Stimulated activated CD8-positive, alpha-beta memory T cell treated with anti-CD3 and anti-CD28 coated beads, Interleukin-15, amount 100 ng/mL, for 24 hours (primary cell): ENCODE data around the gene SPECC1L.

Experiments used
- DNase-seq: peaks from one replicate; pipeline ENCODE4 v3.0.0-alpha.2; 2020; ENCODE audit warnings: low read depth

Gene SPECC1L

DNA sequence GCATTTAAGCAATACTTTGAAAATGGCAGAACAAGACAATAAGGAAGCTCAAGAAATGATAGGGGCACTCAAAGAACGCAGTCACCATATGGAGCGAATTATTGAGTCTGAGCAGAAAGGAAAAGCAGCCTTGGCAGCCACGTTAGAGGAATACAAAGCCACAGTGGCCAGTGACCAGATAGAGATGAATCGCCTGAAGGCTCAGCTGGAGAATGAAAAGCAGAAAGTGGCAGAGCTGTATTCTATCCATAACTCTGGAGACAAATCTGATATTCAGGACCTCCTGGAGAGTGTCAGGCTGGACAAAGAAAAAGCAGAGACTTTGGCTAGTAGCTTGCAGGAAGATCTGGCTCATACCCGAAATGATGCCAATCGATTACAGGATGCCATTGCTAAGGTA, 51.9 kb downstream of the SPECC1L start:
- no peak for DNase-seq

DNA sequence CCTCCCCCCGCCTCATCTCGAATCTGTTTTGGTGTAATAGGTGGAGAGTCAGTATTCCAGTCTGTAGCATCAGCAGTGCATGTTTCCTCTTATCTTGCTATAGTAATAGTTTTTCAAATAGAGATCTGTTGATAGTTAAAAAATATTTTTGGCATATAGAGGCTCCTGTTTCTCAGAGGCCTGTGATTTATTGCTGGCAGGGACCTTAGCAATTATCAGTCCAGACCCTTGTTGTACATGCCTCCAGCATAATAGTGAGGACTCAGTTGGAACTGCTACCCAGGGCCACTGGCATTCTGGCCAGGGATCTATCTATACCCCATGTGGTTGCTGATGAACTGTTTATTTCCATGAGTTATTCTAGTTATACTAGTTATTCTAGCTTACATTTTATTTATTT, 52.6 kb downstream of the SPECC1L start:
- no peak for DNase-seq

DNA sequence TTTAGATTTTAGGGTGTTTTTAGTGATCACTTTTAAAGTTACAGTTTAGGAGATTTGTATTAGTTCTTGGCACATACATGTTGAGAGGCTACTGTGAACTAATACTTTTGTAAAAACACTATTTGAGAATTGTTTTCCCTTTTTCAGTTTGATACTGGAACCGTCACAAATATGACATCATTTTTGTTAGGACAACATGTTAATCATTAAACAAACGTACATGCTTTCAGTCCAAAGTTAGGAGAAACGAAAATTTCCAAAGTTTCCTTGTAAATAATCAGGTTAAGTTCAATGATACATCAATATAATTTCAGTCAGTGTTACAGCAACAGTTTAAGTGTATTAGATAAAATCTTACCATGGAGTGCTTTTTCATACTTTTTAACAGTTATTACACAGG, 53.1 kb downstream of the SPECC1L start:
- no peak for DNase-seq

DNA sequence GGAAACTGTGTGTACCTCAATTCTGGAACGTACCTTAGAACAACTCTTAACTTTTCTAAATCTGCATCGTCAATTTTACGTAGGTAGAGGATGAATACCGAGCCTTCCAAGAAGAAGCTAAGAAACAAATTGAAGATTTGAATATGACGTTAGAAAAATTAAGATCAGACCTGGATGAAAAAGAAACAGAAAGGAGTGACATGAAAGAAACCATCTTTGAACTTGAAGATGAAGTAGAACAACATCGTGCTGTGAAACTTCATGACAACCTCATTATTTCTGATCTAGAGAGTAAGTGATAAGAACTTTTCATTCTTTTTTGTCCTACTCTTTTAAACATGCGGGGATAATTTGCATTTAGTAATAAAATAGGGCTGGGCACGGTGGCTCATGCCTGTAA, 53.5 kb downstream of the SPECC1L start:
- DNase-seq = no peak

DNA sequence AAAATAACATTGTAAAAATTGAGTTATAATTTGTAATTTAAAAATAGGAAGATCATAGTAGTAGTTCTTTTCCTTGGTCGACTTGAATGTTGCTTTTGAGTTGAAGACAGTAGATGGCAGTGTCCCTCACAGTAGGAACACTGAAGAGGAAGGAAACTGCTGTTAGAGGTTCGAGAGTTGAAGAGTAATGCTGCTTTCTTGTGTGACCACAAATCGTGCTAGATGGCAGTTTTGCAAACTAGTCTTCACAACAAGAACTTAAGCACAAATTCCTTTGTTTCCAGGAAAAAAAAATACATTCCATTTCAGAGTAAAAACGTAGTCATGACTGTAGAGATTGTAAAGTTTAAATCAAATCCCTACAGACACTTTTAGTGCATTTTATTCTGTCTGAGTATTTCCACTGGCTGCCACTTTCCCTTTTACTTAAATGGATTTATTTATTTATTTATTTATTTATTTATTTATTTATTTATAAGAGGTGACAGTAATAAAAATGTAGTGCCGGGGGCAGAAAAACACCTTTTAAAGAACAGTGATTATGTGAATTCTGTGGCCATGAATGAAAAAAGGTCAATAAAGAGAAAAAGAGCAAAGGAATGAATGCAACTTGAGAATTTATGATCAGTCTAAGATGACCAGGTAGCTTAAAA, 54.6 kb downstream of the SPECC1L start:
- no peak for DNase-seq

DNA sequence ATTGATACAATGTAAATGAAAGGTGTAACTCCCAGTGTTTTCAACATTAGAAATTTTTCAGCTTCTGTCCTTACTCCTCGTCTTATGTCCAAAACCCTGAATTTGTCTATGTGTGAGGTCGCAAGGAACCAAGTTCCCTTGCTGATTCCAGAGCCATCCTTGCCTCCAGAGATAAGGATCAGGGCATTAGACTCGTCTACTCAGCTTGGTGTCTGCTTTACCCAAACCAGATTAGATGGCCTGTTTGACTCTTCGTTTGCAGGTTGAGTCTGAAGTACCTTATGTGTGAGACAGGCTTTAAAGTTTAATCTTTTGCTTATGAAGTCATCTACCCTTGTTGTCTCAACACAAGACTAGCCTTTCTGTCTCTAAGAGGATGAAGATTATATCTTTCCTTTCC, 55.6 kb downstream of the SPECC1L start:
- DNase-seq = no peak

DNA sequence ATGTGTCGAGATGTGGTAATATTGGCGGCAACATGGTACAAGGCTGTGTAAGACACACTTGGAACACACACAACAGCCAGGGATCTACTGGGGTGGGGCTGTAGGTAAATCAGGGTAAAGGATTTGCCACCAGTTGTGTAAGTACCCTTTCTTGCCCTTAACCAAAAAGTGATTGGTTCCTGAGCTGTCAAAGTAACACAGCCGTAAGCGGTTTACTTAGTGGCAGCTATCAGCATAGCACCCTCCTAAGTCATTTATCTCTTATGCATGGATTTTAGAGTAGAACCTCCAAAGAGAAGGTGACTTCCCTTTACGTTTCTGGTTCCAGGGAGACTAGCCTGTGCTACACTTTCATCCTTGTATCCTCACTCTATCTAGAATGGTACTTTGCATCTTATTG, 57.2 kb downstream of the SPECC1L start:
- no peak for DNase-seq

DNA sequence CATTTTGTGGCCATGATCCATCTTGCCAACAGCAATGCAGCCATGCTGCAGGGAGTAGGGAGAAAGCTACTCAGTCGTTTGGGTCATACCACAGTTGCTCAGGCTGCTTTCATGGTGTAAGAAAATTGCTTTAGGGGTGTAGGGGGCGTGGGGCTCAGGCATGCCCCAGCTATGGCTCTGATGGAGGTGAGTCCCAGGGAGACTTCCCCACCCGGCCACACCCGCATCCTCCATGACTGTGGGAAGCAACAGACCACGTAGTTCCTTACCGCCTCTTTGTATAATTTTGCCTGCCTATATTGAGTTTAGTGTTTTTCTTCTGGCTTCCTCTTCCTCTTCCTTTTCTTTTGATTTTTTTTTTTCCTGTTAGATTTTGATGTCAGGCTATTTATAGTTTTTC, 58.8 kb downstream of the SPECC1L start:
- DNase-seq = no peak

DNA sequence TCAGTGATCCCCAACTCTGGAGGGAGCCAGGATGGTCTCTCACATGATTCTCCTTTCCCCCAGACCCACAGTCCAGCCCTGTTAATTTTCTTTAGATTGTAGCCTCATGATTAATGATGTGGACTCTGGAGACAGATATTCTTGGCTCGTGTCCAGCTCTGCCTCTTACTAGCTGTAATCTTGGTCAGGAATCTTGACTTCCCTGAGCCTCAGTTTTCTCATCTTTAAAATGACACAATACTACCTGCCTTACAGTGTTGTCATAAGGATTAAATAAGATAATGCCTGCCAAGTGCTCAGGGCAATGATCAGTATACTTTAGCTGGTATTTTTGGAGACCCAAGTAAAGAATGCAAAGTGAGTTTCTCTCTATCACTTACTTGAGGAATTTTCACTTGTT, 60.0 kb downstream of the SPECC1L start:
- DNase-seq = no peak

DNA sequence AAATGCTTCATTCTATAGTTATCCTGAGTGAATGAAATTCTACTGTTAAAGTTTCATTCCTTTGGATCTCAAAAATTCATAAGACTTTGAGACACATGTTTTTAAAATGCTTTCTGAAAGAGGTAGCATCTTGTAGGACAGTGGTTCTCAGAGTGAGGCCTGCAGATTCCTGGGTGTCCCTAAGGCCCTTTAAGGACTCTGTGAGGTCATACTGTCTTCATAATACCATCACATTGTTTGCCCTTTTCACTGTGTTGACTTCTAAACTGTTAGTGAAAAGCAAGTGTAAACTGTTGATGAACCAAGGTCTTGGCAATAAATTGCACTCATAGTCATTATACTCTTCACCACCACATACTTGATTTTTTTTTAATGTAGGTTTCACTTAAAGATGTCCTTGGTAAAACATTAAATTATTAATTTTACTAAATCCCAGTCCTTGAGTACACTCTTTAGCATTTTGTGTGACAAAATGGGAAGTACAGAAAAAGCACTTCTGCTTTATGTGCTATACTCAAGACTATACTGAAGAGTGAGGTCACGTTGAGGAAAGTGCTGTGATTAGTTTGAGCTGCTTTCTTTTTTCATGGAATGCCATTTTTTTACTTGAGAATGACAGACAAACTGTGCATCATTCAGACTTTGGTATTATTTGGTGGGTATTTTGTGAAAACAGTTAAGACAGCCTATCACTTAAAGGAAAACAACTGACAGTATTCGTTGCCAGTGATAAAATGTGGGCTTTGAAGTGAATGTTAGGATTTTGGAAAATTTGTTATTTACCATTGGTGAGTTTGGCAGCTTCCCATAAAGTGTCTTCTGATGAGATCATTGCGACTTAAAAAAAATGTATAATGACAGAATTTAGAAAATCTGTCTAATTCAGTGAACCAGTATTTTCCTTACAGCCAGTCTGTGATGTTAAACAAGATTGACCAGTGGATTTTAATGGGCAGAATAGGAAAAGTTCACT, 61.1 kb downstream of the SPECC1L start:
- DNase-seq = no peak

DNA sequence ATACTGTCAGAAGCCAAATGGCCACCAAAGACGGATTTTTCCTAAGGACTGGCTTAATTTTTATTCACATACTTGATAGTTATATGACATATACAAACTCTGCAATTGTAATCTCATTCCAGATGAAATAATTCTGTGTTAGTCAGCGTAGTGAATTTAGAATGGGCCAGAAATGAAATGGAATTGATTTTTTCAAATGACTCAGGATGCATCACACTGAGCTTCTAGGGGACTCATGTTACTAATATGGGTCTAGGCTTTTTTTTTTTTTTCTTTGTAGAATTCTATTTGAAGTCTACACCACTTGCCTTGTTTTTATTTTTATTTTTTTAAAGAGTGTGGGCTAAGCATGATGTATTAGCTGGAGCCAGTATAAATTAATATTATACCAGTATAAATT, 62.7 kb downstream of the SPECC1L start:
- DNase-seq = no peak

DNA sequence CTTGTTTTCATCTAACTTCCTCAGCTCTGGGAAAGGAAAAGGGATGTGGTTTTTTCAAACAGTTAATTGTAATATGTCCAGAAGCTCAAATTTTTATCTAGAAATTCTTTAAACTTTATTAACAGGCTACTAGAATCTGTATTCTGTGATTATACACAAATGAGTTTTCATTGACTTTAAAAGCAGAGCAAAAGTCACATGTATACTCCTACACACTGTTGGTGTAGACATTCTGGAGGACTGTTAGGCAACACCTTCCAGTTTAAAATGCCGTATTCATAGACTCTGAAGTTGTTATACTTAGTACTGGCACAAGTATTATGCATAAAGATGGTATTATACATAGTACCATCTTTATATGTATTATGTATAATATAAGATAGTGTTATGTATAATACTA, 64.9 kb downstream of the SPECC1L start:
- DNase-seq = no peak

DNA sequence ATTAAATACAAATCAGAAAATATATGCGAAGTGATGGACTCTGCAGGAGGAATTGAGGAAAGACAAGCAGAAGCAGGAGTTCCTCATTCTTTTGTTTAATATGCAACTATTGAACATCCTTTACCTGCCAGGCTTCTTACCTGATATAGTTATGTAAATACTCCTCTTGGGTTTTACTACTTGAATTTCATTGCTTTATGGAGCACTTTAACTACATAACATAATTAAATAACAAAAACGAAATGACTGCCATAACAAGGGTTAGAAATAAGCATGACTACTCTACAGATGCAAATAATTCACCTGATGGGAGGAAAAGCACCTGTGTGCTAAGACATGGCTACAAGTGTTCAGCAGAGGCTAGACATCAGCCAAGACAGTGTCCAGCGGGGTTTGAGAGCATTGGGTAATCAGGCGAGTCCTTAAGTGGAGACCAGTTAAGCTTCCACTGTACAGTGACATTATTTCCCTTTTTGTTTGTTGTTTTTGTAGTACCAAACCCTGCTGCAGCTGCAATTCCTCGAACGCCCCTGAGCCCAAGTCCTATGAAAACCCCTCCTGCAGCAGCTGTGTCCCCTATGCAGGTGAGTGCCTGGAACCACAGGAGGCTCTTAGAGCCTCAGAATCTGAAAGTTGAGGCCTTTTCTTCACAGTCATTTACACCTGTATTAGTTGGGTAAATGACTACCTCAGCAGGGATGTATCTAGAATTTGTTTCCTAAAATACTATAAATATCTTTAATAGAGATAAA, 67.4 kb downstream of the SPECC1L start:
- no peak for DNase-seq

DNA sequence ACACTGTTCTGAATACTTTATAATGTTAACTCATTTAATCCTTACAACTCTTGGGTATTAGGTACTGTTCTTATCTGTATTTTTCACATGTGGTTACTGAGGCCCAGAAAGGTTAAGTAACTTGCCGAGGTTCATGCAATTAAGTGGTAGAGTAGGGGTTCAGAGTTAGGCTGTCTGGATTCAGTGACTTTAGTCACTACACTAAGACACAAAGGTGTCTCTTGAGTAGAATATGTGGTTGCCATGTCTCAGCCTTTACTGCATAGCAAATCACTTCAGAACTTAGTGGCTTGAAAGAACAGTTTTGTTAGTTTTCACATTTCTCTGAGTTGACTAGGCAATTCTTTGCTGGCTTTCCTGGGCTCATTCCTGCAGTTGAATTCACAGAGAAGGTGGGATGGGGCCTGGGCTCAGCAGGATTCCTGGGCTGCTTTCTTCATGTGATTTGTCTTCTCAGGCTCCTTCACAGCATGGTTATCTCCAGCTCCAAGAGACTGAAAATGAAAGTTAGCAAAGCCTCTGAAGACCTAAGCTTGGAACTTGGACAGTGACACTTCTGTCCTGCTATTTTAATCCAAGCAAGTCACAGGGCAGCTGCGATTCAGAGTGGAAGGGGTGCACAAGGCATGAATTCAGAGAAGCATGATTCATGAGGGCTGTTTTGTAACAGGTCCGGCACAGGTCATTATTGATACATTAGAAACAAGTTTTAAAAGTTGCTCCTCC, 68.3 kb downstream of the SPECC1L start:
- no peak for DNase-seq

DNA sequence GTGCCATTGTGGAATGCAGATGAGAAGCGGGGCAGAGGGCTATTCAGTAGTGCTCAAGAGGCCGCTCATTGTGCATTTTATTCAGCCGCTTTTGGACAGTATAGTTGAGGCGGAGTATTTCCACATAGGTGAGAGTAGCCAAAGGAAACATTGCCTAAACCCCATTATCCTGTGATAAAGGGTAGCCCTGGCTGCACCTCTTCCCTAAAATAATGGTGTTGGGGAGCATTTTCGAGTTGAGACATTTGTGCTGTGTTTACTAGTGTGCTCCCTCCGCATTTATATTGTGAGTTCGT, 68.8 kb downstream of the SPECC1L start:
- no peak for DNase-seq

DNA sequence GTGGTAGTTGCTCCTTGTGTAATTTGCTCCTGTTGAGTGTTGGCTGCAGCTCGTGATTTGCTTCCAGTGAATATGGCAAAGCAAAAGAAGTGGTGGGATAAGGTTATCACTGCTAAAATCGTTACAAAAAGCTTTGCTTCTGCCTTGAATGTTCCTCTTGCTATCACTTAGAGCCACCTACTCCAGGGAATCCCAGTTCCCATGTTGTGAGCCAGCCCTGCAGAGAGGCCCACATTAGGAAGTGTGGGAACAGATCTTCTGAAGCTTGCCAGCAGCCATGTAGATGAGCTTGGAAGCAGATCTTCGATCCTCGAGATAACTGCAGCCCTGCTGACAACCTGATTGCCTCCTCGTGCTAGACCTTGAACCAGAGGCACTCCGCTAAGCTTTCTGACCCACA, 71.0 kb downstream of the SPECC1L start:
- DNase-seq = no peak

DNA sequence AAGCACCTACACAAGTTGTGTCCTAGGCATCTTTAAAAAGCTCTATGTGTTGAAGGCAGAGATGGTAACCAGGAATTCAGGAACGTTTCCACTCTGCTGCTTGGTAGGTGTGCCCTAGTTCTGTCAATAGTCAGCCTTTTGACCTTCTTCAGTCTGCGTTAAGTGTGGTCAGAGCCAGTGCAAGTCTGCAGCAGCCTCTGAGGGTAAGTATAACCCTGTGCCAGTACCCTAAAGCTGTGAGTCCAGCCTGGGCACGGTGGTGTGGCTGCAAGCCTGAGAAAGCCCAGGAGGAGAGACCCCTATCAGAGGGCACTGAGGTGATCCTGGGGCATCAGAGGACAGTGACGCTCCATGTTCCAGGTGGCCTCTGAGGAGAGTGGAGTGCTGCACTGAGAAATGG, 80.0 kb downstream of the SPECC1L start:
- no peak for DNase-seq

DNA sequence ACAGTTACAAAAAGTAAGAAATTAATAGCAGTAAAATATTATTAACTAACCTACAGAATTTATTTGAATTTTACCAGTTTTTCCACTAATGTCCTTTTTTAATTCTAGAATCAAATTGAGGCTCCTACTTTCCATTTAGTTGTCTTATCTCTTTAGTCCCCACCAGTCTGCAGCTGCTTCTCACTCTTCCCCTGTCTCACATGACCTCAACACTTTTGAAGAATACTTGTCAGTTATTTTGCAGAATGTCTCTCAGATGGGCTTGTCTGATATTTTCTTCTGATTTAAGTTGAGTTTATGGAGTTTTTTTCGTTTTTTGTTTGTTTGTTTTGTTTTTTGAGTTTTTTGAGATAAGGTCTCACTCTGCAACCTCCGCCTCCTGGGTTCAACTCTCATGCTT, 82.5 kb downstream of the SPECC1L start:
- no peak for DNase-seq

DNA sequence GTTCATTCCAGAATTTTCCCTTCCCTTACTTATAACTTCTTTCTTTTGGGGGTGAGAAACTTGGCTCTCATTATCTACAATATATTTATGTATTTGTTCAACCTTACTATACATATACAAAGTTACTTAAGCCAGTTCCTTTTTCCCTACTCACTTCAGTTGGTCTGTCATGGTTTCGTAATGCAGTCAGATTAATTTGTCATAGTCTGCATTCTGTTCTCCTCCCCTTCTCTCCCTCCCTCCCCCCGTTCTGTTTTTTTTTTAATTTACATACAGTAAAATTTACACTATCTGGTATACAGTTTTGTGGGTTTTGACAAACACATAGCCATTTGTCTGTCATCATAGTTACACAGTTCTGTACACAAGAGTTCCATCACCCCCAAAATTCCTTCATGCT, 84.9 kb downstream of the SPECC1L start:
- DNase-seq = no peak

DNA sequence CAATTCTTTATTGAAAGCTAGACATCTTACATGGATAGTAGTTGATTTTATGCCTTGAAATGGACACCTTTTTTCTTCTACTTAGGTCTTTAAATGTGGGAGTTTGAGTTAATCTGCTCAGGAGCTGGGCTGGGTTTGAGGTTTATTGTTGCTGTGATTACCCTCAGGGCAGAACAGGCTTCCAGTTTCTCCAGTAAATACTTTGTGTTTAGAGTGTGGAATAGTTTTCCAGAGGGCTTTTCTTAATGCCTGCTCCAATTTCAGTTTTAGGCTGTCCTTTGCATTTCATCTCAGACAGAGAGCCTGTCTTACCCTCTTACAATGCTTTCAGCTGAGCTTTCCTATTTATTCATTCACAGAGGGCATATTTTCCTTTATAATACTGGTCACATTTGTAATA, 86.9 kb downstream of the SPECC1L start:
- no peak for DNase-seq

DNA sequence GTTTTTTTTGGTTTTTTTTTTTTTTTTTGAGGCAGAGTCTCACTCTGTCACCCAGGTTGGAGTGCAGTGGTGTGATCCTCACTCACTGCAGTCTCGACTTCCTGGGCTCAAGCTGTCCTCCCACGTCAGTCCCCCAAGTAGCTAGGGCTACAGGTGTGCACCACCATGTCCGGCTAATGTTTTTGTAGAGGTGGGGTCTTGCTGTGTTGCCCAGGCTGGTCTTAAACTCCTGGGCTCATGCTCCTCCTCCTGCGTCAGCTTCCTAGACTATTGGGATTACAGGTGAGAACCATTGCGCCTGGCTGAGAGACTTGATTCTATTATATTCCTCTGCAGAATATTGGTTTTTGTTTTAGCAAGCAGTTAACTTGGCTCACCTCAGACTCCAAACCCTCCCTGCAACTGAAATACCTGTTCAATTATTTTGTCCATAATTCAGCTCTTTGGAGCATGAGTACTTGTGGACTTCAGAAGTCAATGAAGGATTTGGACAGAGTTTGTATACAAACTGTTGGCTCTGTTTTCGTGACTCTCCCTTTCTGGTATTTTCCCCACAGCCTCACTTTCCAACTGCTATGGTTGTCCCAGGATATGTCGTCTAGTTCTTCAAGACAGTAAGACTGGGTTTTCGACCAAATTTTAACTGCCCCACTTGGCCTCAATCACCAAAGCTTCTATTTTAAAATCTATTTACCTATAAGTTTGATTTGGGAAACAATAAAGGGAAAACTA, 87.6 kb downstream of the SPECC1L start:
- DNase-seq = no peak
